HG03521 (cell line): Measurements from ENCODE around the gene TJP2.

Source experiments
- ATAC-seq: cut with Tn5 transposase; IDR thresholded peaks from one replicate; pipeline ENCODE4 v1.9.1; 2021; ENCODE audit warnings: mild to moderate bottlenecking, moderate library complexity; ENCODE audit not compliant: unreplicated experiment

The TJP2 gene

GRCh38 chr9:69190086-69190862 is 16.2 kb downstream of the TJP2 start:
- ATAC-seq = peak; percentile 61

- no peak for ATAC-seq
These were observed 16.7 kb downstream of the TJP2 start for GRCh38 chr9:69190863-69191181.

GRCh38 chr9:69191231-69191630 is 17.2 kb downstream of the TJP2 start:
- ATAC-seq = no peak

- ATAC-seq = no peak
These were observed 18.1 kb downstream of the TJP2 start for GRCh38 chr9:69192214-69192613.

GRCh38 chr9:69193685-69194032 is 19.6 kb downstream of the TJP2 start:
- ATAC-seq = no peak

- ATAC-seq = no peak
These were observed 20.8 kb downstream of the TJP2 start for GRCh38 chr9:69194702-69195418.

- no peak for ATAC-seq
These were observed 21.6 kb downstream of the TJP2 start for GRCh38 chr9:69195668-69196067.

GRCh38 chr9:69197687-69198086 is 23.6 kb downstream of the TJP2 start:
- ATAC-seq = no peak

GRCh38 chr9:69198521-69199220 is 24.6 kb downstream of the TJP2 start:
- ATAC-seq = no peak

GRCh38 chr9:69199769-69200470 is 25.8 kb downstream of the TJP2 start:
- no peak for ATAC-seq

- no peak for ATAC-seq
These were observed 28.5 kb downstream of the TJP2 start for GRCh38 chr9:69202556-69202955.

- no peak for ATAC-seq
These were observed 30.2 kb downstream of the TJP2 start for GRCh38 chr9:69204326-69204725.

GRCh38 chr9:69204849-69205248 is 30.8 kb downstream of the TJP2 start:
- no peak for ATAC-seq

- no peak for ATAC-seq
These were observed 32.0 kb downstream of the TJP2 start for GRCh38 chr9:69206047-69206446.

- no peak for ATAC-seq
These were observed 33.4 kb downstream of the TJP2 start for GRCh38 chr9:69207503-69207902.

- no peak for ATAC-seq
These were observed 37.5 kb downstream of the TJP2 start for GRCh38 chr9:69211424-69212036.

- no peak for ATAC-seq
These were observed 39.6 kb downstream of the TJP2 start for GRCh38 chr9:69213647-69214046.

GRCh38 chr9:69214939-69215338 is 40.9 kb downstream of the TJP2 start:
- ATAC-seq = no peak

- ATAC-seq = no peak
These were observed 41.9 kb downstream of the TJP2 start for GRCh38 chr9:69215774-69216485.

- ATAC-seq = no peak
These were observed 44.1 kb downstream of the TJP2 start for GRCh38 chr9:69218166-69218565.
